Spleen (tissue), 7 donors: ENCODE results near the gene EMX1.

ENCODE experiments used
- POLR2A ChIP-seq, 3 donors: fragments of 450-650 bp; IDR thresholded peaks; one replicate each; pipeline ENCODE4 v1.5.1; 2017; ENCODE audit warnings: antibody characterized with exemption in 3 of 3, mild to moderate bottlenecking in 1 of 3
- TF ChIP-seq, protein P1 (sequence below), 11 experiments: fragments of 200-600 bp in 7 of 11; fragments of 450-650 bp in 4 of 11; sonication (generic) in 4 of 11; IDR thresholded peaks in 8 of 11; conservative IDR thresholded peaks in 3 of 11; 1 replicate in 7 of 11; 2 replicates in 4 of 11; pipeline versions ENCODE4 v1.4.0 to v1.8.0; 2016 to 2021; ENCODE audit warnings: antibody characterized with exemption in 11 of 11, inconsistent platforms in 4 of 11, mild to moderate bottlenecking in 1 of 11
- donor health status: DM: no; HTN: no; CAD: no; lungs with moderate emphysema.
- donor health status: DM: no; HTN: no; CAD: no.
- donor health status: DM: no; HTN: no; CAD: no.

DNA sequence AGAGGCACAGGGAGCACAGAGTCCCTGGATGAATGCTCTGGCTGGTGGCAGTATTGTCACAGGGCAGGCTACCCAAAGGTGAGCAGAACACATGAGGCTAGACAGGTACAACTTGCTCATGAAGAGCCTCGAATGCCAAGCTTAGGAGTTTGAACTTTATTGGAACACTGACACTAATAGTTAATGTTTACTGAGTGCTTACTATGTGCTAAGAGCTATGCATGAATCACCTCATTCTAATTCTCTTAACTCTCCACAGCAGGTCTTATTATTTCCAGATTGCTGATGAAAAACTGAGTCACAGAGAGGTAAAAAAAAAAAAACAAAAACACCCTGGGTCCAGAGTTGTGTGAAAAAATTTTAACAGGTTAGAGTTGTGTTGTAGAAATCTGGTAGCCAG is 6.1 kb upstream of the EMX1 start:
- TF ChIP-seq POLR2A (IDR thresholded peaks at IDR 0.05) = no peak
- TF ChIP-seq, protein P1, sequence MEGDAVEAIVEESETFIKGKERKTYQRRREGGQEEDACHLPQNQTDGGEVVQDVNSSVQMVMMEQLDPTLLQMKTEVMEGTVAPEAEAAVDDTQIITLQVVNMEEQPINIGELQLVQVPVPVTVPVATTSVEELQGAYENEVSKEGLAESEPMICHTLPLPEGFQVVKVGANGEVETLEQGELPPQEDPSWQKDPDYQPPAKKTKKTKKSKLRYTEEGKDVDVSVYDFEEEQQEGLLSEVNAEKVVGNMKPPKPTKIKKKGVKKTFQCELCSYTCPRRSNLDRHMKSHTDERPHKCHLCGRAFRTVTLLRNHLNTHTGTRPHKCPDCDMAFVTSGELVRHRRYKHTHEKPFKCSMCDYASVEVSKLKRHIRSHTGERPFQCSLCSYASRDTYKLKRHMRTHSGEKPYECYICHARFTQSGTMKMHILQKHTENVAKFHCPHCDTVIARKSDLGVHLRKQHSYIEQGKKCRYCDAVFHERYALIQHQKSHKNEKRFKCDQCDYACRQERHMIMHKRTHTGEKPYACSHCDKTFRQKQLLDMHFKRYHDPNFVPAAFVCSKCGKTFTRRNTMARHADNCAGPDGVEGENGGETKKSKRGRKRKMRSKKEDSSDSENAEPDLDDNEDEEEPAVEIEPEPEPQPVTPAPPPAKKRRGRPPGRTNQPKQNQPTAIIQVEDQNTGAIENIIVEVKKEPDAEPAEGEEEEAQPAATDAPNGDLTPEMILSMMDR (IDR thresholded peaks at IDR 0.05 in 8 of 11, conservative IDR thresholded peaks at IDR 0.05 in 3 of 11) = no peak
